HEK293 (cell line): ENCODE data around the gene TCF15.
A peak's percentile ranks its signal among the peaks of the same experiment; 100 is the strongest.

Experiments
- CTCF ChIA-PET: fragments of 350-600 bp; formaldehyde crosslinking; extraction: SDS; loops from one replicate; lab custom pipeline; 2021; ENCODE audit warnings: antibody characterized with exemption; lab: Yijun Ruan, JAX
- POLR2A ChIA-PET: fragments of 300-600 bp; formaldehyde crosslinking; extraction: SDS; loops from one replicate; lab custom pipeline; 2020; ENCODE audit warnings: antibody characterized with exemption, inconsistent platforms; lab: Yijun Ruan, JAX
- H3K27ac ChIP-seq: fragments of 200-500 bp; sonication (Bioruptor generic); 2 replicates; pipeline ENCODE4 v1.5.1; 2014; ENCODE audit warnings: low read depth, low read length, control low read depth, inconsistent platforms; ENCODE audit errors: extremely low read depth
- H3K36me3 ChIP-seq, 2 experiments: fragments of 200-500 bp in 1 of 2; sonication (Bioruptor generic) in 1 of 2; 1 replicate in 1 of 2; 2 replicates in 1 of 2; pipeline ENCODE4 v1.5.1; 2014 to 2017; ENCODE audit warnings: inconsistent platforms in 2 of 2, low read length in 2 of 2; ENCODE audit not compliant: control insufficient read depth in 2 of 2, insufficient read depth in 1 of 2
- H3K4me1 ChIP-seq: fragments of 200-500 bp; sonication (Bioruptor generic); 2 replicates; pipeline ENCODE4 v1.5.1; 2014; ENCODE audit warnings: mild to moderate bottlenecking, low read length, inconsistent platforms; ENCODE audit not compliant: control insufficient read depth, insufficient read depth
- H3K4me3 ChIP-seq: 2 replicates; pipeline ENCODE4 v1.5.1; 2011; ENCODE audit warnings: low read depth, mild to moderate bottlenecking, control low read depth, low read length, moderate library complexity
- H3K9me3 ChIP-seq: fragments of 200-500 bp; sonication (Bioruptor generic); 2 replicates; pipeline ENCODE4 v1.5.1; 2014; ENCODE audit warnings: low read depth, low read length, inconsistent platforms; ENCODE audit not compliant: control insufficient read depth, insufficient read depth
- BCL6B ChIP-seq: fragments of 450-650 bp; formaldehyde crosslinking; IDR thresholded peaks from 2 replicates; pipeline ENCODE4 v1.5.1; 2017; ENCODE audit warnings: missing biosample characterization, missing genetic modification characterization
- GLIS1 ChIP-seq: fragments of 450-650 bp; formaldehyde crosslinking; IDR thresholded peaks from 2 replicates; pipeline ENCODE4 v1.5.1; 2016; ENCODE audit warnings: missing biosample characterization, missing genetic modification characterization
- KLF1 ChIP-seq: fragments of 450-650 bp; formaldehyde crosslinking; IDR thresholded peaks from 2 replicates; pipeline ENCODE4 v1.5.1; 2016; ENCODE audit warnings: missing biosample characterization, missing genetic modification characterization
- SCRT1 ChIP-seq: fragments of 450-650 bp; formaldehyde crosslinking; IDR thresholded peaks from 2 replicates; pipeline ENCODE4 v1.5.1; 2016; ENCODE audit warnings: missing biosample characterization, missing genetic modification characterization, borderline replicate concordance
- ZBTB44 ChIP-seq: fragments of 450-650 bp; IDR thresholded peaks from 2 replicates; pipeline ENCODE4 v1.5.1; 2018; ENCODE audit warnings: missing biosample characterization, mild to moderate bottlenecking, missing genetic modification characterization
- ZBTB49 ChIP-seq: fragments of 450-650 bp; formaldehyde crosslinking; IDR thresholded peaks from 2 replicates; pipeline ENCODE4 v1.5.1; 2016; ENCODE audit warnings: missing biosample characterization, missing genetic modification characterization, low read depth
- ZEB2 ChIP-seq: fragments of 450-650 bp; formaldehyde crosslinking; IDR thresholded peaks from 2 replicates; pipeline ENCODE4 v1.5.1; 2016; ENCODE audit warnings: missing biosample characterization, missing genetic modification characterization
- ZNF133 ChIP-seq: fragments of 450-650 bp; formaldehyde crosslinking; IDR thresholded peaks from 2 replicates; pipeline ENCODE4 v1.5.1; 2016; ENCODE audit warnings: missing biosample characterization, missing genetic modification characterization
- ZNF138 ChIP-seq: fragments of 450-650 bp; formaldehyde crosslinking; IDR thresholded peaks from 2 replicates; pipeline ENCODE4 v1.5.1; 2016; ENCODE audit warnings: missing biosample characterization, missing genetic modification characterization, borderline replicate concordance
- ZNF146 ChIP-seq: fragments of 450-650 bp; formaldehyde crosslinking; IDR thresholded peaks from 2 replicates; pipeline ENCODE4 v1.5.1; 2016; ENCODE audit warnings: missing biosample characterization, missing genetic modification characterization
- ZNF148 ChIP-seq: fragments of 450-650 bp; formaldehyde crosslinking; IDR thresholded peaks from 2 replicates; pipeline ENCODE4 v1.5.0; 2017; ENCODE audit warnings: missing biosample characterization, missing genetic modification characterization, borderline replicate concordance
- ZNF155 ChIP-seq: fragments of 450-650 bp; formaldehyde crosslinking; IDR thresholded peaks from 2 replicates; pipeline ENCODE4 v1.5.1; 2016; ENCODE audit warnings: missing biosample characterization, missing genetic modification characterization
- ZNF175 ChIP-seq: fragments of 450-650 bp; formaldehyde crosslinking; IDR thresholded peaks from 2 replicates; pipeline ENCODE4 v1.5.1; 2016; ENCODE audit warnings: missing biosample characterization, missing genetic modification characterization
- ZNF2 ChIP-seq: fragments of 450-650 bp; formaldehyde crosslinking; IDR thresholded peaks from 2 replicates; pipeline ENCODE4 v1.5.1; 2016; ENCODE audit warnings: missing biosample characterization, missing genetic modification characterization
- ZNF23 ChIP-seq: fragments of 450-650 bp; formaldehyde crosslinking; IDR thresholded peaks from 2 replicates; pipeline ENCODE4 v1.5.1; 2016; ENCODE audit warnings: missing biosample characterization, missing genetic modification characterization, borderline replicate concordance
- ZNF335 ChIP-seq: fragments of 450-650 bp; formaldehyde crosslinking; conservative IDR thresholded peaks from 2 replicates; pipeline ENCODE4 v1.5.1; 2016; ENCODE audit warnings: missing biosample characterization, missing genetic modification characterization
- ZNF433 ChIP-seq: fragments of 450-650 bp; formaldehyde crosslinking; IDR thresholded peaks from 2 replicates; pipeline ENCODE4 v1.5.1; 2016; ENCODE audit warnings: missing biosample characterization, missing genetic modification characterization, low read depth
- ZNF473 ChIP-seq: fragments of 450-650 bp; formaldehyde crosslinking; IDR thresholded peaks from 2 replicates; pipeline ENCODE4 v1.5.1; 2017; ENCODE audit warnings: missing biosample characterization, missing genetic modification characterization
- ZNF560 ChIP-seq: fragments of 450-650 bp; formaldehyde crosslinking; IDR thresholded peaks from 2 replicates; pipeline ENCODE4 v1.5.1; 2017; ENCODE audit warnings: missing biosample characterization, missing genetic modification characterization, borderline replicate concordance
- ZNF777 ChIP-seq: fragments of 450-650 bp; formaldehyde crosslinking; IDR thresholded peaks from 2 replicates; pipeline ENCODE4 v1.5.1; 2017; ENCODE audit warnings: missing biosample characterization, missing genetic modification characterization, borderline replicate concordance
- ZNF830 ChIP-seq: fragments of 450-650 bp; IDR thresholded peaks from 2 replicates; pipeline ENCODE4 v1.5.0; 2018; ENCODE audit warnings: missing biosample characterization, missing genetic modification characterization, low read depth, mild to moderate bottlenecking, moderate library complexity
- ZSCAN5A ChIP-seq: fragments of 450-650 bp; formaldehyde crosslinking; IDR thresholded peaks from 2 replicates; pipeline ENCODE4 v1.5.1; 2016; ENCODE audit warnings: missing biosample characterization, missing genetic modification characterization

Gene TCF15

GRCh38 chr20:602111-602970 lies 7.8 kb downstream of the TCF15 start:
- Histone ChIP-seq H3K36me3 (no peaks in the 10 kb centered on the region), H3K4me3 (no peak overlapping the region), H3K27ac (no peak overlapping the region), H3K9me3 (no peaks in the 10 kb centered on the region), H3K4me1 (no peaks in the 10 kb centered on the region)
- ChIA-PET CTCF (interaction anchor here (1.1 to 3.2 kb wide), 3 partner anchors 44 to 83 kb away, joined by 7 to 11 read pairs (median 9); no protein-coding TSS in a partner anchor), POLR2A (interaction anchor here (1.0 kb wide), 1 partner anchor 43 kb away, joined by 3 read pairs; no protein-coding TSS in a partner anchor)
- no peak for TF ChIP-seq ZBTB49 (tag by site-specific recombination)
- no peak for TF ChIP-seq BCL6B (tag by site-specific recombination)
- no peak for TF ChIP-seq ZNF133 (tag by site-specific recombination)
- TF ChIP-seq ZNF175 (tag by site-specific recombination): no peak
- no peak for TF ChIP-seq ZNF155 (tag by site-specific recombination)
- TF ChIP-seq SCRT1: no peak
- no peak for TF ChIP-seq ZNF473 (tag by site-specific recombination)
- TF ChIP-seq KLF1 (tag by site-specific recombination): no peak
- no peak for TF ChIP-seq ZNF830 (tag by site-specific recombination)
- TF ChIP-seq ZNF560 (tag by site-specific recombination): no peak
- TF ChIP-seq ZNF777: no peak
- no peak for TF ChIP-seq ZNF23
- TF ChIP-seq ZNF138 (tag by site-specific recombination): no peak
- no peak for TF ChIP-seq GLIS1 (tag by site-specific recombination)
- no peak for TF ChIP-seq ZNF2 (tag by site-specific recombination)
- TF ChIP-seq ZEB2 (tag by site-specific recombination): no peak

- CTCF ChIA-PET: interaction anchor here (0.6 to 1.0 kb wide), 4 partner anchors 17 to 909 kb away, joined by 3 to 4 read pairs (median 3); no protein-coding TSS in a partner anchor
Observed at GRCh38 chr20:600736-601135, 9.4 kb downstream of the TCF15 start.

More at GRCh38 chr20:600736-601135, 9.4 kb downstream of the TCF15 start:
- Histone ChIP-seq H3K9me3 (no peaks in the 10 kb centered on the region), H3K36me3 (no peaks in the 10 kb centered on the region), H3K27ac (no peak overlapping the region), H3K4me1 (no peaks in the 10 kb centered on the region), H3K4me3 (no peak overlapping the region)
- peak; percentile 94 for TF ChIP-seq ZNF146 (tag by site-specific recombination)
- no peak for TF ChIP-seq ZSCAN5A (tag by site-specific recombination)
- no peak for TF ChIP-seq ZNF335 (tag by site-specific recombination)
- no peak for TF ChIP-seq ZBTB44 (tag by site-specific recombination)
- TF ChIP-seq ZNF148 (tag by site-specific recombination): no peak
- no peak for TF ChIP-seq ZNF433 (tag by site-specific recombination)
- POLR2A ChIA-PET: interaction anchor here (0.7 to 1.1 kb wide), 2 partner anchors 24 to 45 kb away, joined by 3 read pairs; no protein-coding TSS in a partner anchor
